ENCODE results near the gene SLC7A14. TPM values are rescaled to one million over a fixed set of nuclear protein-coding genes. Genes with fewer than 3 reads are reported as not detected.

SLC7A14 gene
- polyA plus RNA-seq (2011; rRNA removed) (not detected in 2 replicates), polyA plus RNA-seq (2017; fragmentation: RNase III; extraction: RNeasy Plus Mini Kit Qiagen cat#74134 plus additional on column Dnase treatment) (not detected in 3 replicates), polyA minus RNA-seq (2011; rRNA and poly(A)+ RNA removed) (not detected in 2 replicates)
- polyA plus RNA-seq (2012; cell fraction: cytosol; rRNA removed): not detected in 2 replicates
- not detected in 2 replicates for polyA plus RNA-seq (2012; cell fraction: nucleus; rRNA removed)

- FAIRE-seq: no peak
- TF ChIP-seq JUN (IDR thresholded peaks at IDR 0.05) (no peak), ESRRA (IDR thresholded peaks at IDR 0.05; ENCODE audit: borderline replicate concordance, low read length) (no peak), HES2 (IDR thresholded peaks at IDR 0.05) (no peak), EHMT2 (IDR thresholded peaks at IDR 0.05; ENCODE audit: low read depth) (no peak), RCOR1 (IDR thresholded peaks at IDR 0.05; ENCODE audit: low read depth, low read length) (no peak), NFE2L2 (conservative IDR thresholded peaks at IDR 0.05; ENCODE audit: low read length) (no peak), SREBF2 (IDR thresholded peaks at IDR 0.05) (no peak), ZC3H11A (IDR thresholded peaks at IDR 0.05) (no peak), PBX3 (IDR thresholded peaks at IDR 0.05) (no peak), RNF2 (IDR thresholded peaks at IDR 0.05; ENCODE audit: borderline replicate concordance, low read depth) (no peak), EP300 (IDR thresholded peaks at IDR 0.05) (no peak), GATA3 (IDR thresholded peaks at IDR 0.05; ENCODE audit: borderline replicate concordance) (no peak), RFX5 (IDR thresholded peaks at IDR 0.05) (no peak), CEBPB (IDR thresholded peaks at IDR 0.05) (no peak), CHD2 (IDR thresholded peaks at IDR 0.05; ENCODE audit: low read length, partially characterized antibody) (no peak), MAX (IDR thresholded peaks at IDR 0.05) (no peak), RAD21 (conservative IDR thresholded peaks at IDR 0.05 in 1 of 2, IDR thresholded peaks at IDR 0.05 in 1 of 2) (no peak), BHLHE40 (IDR thresholded peaks at IDR 0.05; ENCODE audit: low read depth, low read length) (no peak)
- ChIA-PET CTCF (interaction anchor here (0.9 to 2.1 kb wide), 3 partner anchors 10 to 29 kb away, joined by 3 to 4 read pairs (median 4); no protein-coding TSS in a partner anchor), POLR2A (no interaction called here)
- Histone ChIP-seq H3K4me2 (no peak within 1 kb of the TSS), H3K27ac (no peak within 1 kb of the TSS), H3K9me3 (no peaks in the 10 kb centered on the region), H3K4me3 (no peak within 1 kb of the TSS), H3K4me1 (no peaks in the 10 kb centered on the region)
- 78% methylated on average over 4 of the region's 12 CpGs for WGBS (ENCODE audit: missing lambda C conversion rate)
- DNase-seq (ENCODE audit: low read depth in 1 of 2, low spot score in 1 of 2): no peak
- ATAC-seq: no peak
Measured at GRCh38 chr3:170585937-170586310, at the start of gene SLC7A14. SLC7A14 (minus strand) TSS chr3:170586075; CDS start chr3:170526936, 59,139 bp downstream.

- ChIA-PET POLR2A (interaction anchor here (0.6 kb wide), 1 partner anchor 413 kb away, joined by 3 read pairs; the partner anchor contains the start of gene PRKCI), CTCF (no interaction called here)
- FAIRE-seq: no peak
Measured at GRCh38 chr3:170635385-170635735, 49.5 kb upstream of the SLC7A14 start.

More at GRCh38 chr3:170635385-170635735, 49.5 kb upstream of the SLC7A14 start:
- no peaks in the 10 kb centered on the region for H3K9me3 ChIP-seq
- 15% methylated on average over 2 of the region's 2 CpGs for WGBS (ENCODE audit: missing lambda C conversion rate)
- H3K4me2 ChIP-seq: no peak overlapping the region
- no peak for DNase-seq (ENCODE audit: low read depth in 1 of 2, low spot score in 1 of 2)
- TF ChIP-seq JUNB (IDR thresholded peaks at IDR 0.05) (no peak), RARB (CRISPR knock-in tag; IDR thresholded peaks at IDR 0.05) (no peak), EP300 (IDR thresholded peaks at IDR 0.05) (no peak), CTCF (IDR thresholded peaks at IDR 0.05) (no peak), KDM5A (IDR thresholded peaks at IDR 0.05) (no peak), ZC3H11A (IDR thresholded peaks at IDR 0.05) (no peak), NR3C1 (IDR thresholded peaks at IDR 0.05) (no peak), POLR2AphosphoS2 (conservative IDR thresholded peaks at IDR 0.05; ENCODE audit: low read length) (no peak), ZFP36 (IDR thresholded peaks at IDR 0.05; ENCODE audit: borderline replicate concordance, partially characterized antibody) (no peak), POLR2A (IDR thresholded peaks at IDR 0.05; ENCODE audit: low read length) (no peak), CBX8 (IDR thresholded peaks at IDR 0.05) (no peak), BHLHE40 (IDR thresholded peaks at IDR 0.05; ENCODE audit: low read depth, low read length) (no peak), TP53 (CRISPR knock-in tag; IDR thresholded peaks at IDR 0.05) (no peak), HOXB5 (CRISPR knock-in tag; IDR thresholded peaks at IDR 0.05) (no peak), RCOR1 (IDR thresholded peaks at IDR 0.05; ENCODE audit: low read depth, low read length) (no peak), GATA3 (IDR thresholded peaks at IDR 0.05; ENCODE audit: borderline replicate concordance) (no peak), CHD2 (IDR thresholded peaks at IDR 0.05; ENCODE audit: low read length, partially characterized antibody) (no peak)
- no peak overlapping the region for H3K27ac ChIP-seq
- H3K4me1 ChIP-seq: no peaks in the 10 kb centered on the region
- H3K4me3 ChIP-seq: no peak overlapping the region
- no peak for ATAC-seq
